D721Med (cell line): Measurements from ENCODE around the gene C2.

Experiments
- DNase-seq: peaks from one replicate; pipeline ENCODE4 v3.0.0; 2011; ENCODE audit warnings: low spot score; ENCODE audit not compliant: insufficient read length
- FAIRE-seq: peaks from 2 replicates; lab custom pipeline; 2011; peaks lifted over from hg19 to GRCh38; lab: Jason Lieb, UNC
- TF ChIP-seq, protein P1 (sequence below): IDR thresholded peaks from 2 replicates; pipeline ENCODE4 v1.5.1; 2012; ENCODE audit warnings: mild to moderate bottlenecking, control low read depth; ENCODE audit not compliant: insufficient read depth; ENCODE audit errors: missing control alignments

Gene C2

DNA sequence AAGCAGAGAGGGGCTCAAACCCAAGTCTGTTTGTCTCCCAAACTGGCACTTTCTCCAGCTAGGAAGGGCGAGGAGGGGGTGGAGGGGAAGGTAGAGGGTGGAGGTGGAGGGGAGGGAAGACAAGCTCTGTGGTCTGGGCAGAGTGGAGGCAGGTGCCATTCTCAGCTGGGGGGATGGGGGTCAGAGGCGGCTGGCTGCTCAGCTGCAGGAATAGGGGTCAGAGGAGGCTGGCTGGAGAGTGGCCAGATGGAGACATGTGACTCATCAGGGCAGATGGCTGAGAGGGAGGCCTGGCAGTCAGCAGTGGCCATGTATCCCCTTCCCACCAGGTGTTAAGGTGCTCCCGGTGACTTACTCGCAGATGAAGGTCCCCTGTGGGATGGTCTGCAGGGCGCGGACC, 45.2 kb upstream of the C2 start:
- TF ChIP-seq, protein P1, sequence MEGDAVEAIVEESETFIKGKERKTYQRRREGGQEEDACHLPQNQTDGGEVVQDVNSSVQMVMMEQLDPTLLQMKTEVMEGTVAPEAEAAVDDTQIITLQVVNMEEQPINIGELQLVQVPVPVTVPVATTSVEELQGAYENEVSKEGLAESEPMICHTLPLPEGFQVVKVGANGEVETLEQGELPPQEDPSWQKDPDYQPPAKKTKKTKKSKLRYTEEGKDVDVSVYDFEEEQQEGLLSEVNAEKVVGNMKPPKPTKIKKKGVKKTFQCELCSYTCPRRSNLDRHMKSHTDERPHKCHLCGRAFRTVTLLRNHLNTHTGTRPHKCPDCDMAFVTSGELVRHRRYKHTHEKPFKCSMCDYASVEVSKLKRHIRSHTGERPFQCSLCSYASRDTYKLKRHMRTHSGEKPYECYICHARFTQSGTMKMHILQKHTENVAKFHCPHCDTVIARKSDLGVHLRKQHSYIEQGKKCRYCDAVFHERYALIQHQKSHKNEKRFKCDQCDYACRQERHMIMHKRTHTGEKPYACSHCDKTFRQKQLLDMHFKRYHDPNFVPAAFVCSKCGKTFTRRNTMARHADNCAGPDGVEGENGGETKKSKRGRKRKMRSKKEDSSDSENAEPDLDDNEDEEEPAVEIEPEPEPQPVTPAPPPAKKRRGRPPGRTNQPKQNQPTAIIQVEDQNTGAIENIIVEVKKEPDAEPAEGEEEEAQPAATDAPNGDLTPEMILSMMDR, result no peak
- no peak for FAIRE-seq
- no peak for DNase-seq

DNA sequence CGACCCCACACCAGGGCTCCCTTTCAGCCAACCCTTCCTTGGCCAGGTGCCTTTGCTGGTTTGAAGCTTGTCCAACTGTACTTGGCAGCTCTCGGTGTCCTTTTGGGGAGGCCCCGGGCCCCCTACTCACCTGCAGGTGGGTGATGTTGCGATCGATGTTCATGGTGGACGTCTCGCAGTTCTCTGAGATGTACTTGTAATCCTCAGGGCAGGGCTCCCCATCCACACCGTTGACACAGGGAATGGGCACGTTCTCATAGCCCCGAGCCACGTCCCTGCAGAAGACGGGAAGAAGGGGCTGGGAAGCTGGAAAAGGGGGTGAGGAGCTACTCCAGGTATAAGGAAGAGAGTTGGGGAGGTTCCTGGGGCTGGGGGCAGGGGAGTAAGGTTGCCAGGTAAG, 43.8 kb upstream of the C2 start:
- DNase-seq (no peak), FAIRE-seq (no peak)
- TF ChIP-seq, protein P1, result no peak

DNA sequence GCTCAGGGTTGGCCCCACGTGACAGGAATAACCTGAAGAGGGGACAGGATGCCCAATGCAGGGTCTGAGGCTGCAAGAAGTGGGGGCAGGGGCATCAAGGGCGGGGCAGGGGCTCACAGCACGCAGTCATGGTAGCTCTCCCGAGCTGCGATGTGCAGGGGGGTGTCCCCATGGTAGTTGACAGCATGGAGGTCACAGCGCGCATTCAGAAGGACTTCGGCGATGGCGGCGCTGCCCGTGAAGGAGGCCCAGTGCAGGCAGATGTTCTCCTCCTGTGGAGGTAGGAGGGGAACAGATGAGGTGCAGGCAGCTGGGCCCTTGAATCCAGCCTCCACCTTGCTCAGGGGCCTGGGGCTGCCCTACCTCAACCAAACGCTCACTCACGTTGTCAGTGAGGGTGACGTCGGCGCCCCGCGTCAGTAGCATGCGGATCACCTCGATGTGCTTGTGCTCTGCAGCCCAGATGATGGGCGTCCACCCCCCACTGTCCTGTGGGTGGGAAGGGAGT, 42.9 kb upstream of the C2 start:
- FAIRE-seq, result no peak
- TF ChIP-seq, protein P1, result no peak
- DNase-seq, result no peak

DNA sequence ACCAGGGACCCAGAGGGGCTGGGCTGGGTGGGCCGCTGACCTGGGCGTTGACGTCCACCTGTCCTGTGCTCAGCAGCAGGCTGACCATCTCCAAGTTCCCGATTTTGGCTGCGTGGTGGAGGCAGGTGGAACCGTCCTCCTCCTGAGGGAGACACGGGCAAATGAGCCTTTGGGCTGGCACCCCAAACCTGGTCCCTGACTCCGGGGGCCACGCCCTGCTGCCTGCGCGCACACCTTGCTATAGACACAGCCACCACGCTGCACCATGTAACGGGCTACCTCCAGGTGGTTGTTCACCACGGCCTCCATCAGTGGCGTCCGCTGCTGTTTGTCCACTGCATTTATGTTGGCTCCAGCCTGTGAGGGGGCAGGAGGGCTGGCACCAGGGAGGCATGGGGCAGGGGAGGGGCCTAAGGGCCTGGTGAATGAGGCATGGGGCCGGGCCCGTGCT, 41.0 kb upstream of the C2 start:
- TF ChIP-seq, protein P1, result no peak
- no peak for DNase-seq
- FAIRE-seq, result no peak

DNA sequence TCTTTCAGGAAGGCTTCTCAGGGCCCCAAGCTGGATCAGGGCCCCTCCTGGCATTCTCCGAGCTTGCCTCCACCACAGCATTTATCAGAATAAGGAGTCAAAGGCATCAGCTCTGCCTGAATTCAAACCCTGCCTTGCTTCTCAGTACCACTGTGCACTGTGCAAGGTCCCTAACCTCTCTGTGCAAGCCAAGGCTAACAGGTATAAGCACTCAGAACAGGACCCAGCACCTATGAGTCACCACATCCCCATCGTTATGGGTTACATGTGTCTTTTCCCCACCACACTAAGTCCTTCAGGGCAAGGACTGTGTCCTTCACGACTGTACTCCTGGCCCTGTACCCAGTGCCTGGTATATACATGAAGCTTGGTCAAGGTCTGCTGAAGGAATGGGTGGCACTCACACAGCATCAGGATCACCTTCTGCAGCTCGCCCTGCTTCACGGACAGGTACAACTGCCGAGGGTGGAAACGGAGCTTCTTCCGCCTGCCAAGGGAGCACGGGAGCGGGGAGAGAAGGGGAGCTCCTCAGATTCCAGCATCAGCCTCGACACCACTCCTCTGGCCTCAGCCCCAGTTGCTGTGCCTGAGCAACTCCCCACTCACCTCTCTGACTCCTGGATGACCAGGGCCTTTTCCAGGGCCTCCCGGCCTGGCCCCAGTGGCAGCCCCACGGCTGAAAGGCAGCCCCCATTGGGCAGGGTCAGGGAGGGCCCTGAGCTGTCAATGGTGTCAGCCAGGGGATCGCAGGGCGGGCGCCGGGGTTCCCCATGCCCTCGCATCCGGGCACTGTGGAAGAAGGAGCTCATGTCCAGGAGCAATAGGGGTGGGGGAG, 40.1 kb upstream of the C2 start:
- DNase-seq (no peak), FAIRE-seq (no peak)
- TF ChIP-seq, protein P1, result no peak

DNA sequence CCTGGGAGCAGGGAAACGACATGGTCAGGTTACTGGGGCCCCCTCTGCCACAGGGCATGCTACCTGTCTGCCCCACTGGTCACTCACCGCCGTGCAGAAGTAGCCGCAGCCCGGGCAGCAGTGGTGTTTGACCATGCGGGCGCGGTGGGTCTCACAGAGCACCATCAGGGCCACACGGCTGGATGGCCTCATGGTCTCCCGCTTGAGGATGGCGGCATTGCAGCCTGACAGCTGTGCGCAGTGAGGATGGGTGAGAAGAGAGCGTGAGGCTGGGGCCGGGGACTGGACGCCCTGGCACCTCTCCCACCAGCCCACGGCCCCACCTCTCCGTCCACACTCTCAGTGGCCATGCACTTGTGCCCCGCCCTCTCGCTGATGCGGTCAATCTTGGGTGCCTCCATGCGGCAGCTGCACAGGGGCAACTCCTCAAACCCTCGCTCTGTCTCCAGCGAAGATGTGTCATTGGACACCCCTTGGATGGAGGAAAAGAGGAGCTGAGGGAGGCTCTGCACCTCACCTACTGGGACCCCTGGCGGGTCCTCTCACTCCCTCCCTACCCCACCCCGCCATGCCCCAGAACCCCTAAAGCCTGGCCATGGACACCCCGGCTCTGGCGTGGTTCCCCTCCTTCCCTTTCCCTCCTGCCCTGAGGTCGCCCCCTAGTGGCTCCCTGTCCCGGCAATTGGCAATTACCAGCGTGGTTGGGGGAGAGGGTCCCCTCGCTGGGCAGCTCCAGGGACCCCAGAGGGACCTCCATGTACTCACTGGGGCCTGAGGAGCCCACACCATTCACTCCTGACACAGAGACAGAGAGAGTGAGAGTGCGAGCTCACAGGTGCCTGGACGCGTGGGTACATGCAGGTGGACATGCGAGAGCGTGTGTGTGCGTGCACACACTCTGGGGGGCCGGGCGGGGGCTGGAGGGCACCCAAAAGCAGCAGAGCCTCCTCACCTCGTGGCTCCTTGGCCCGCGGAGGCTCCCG, 39.0 kb upstream of the C2 start:
- no peak for FAIRE-seq
- TF ChIP-seq, protein P1, result peak; percentile 62
- peak; percentile 52 for DNase-seq
